ENCODE results near the gene P2RY8.

GRCh38 chrX:1440506-1440905, 96.5 kb downstream of the P2RY8 start:
- TF ChIP-seq CTCF (IDR thresholded peaks at IDR 0.05 in 8 of 11, conservative IDR thresholded peaks at IDR 0.05 in 3 of 11): no peak
- TF ChIP-seq POLR2A (IDR thresholded peaks at IDR 0.05): no peak
- TF ChIP-seq POLR2AphosphoS5 (IDR thresholded peaks at IDR 0.05): no peak

All from spleen (tissue), 7 donors.